ENCODE measurements around the gene LRRC4C. TPM values are rescaled to one million over a fixed set of nuclear protein-coding genes. Genes with fewer than 3 reads are reported as not detected.

Gene LRRC4C
- polyA plus RNA-seq, 1 of the 3 experiments (the other 2 are of a cell fraction), result 0.16 TPM

GRCh38 chr11:40491341-40491740 lies 968.1 kb downstream of the LRRC4C start:
- Histone ChIP-seq H4K20me1 (ENCODE audit: insufficient read depth) (no peaks in the 10 kb centered on the region), H3K79me2 (ENCODE audit: insufficient read depth) (no peaks in the 10 kb centered on the region), H2AFZ (ENCODE audit: low read depth) (no peak overlapping the region), H3K9ac (no peak overlapping the region), H3K27me3 (ENCODE audit: insufficient read depth) (no peaks in the 10 kb centered on the region; the same call in 1 of the 2 replicates), H3K4me1 (ENCODE audit: control insufficient read depth in 1 of 2, insufficient read depth in 2 of 2, low read depth in 1 of 2, low read length in 1 of 2) (no peaks in the 10 kb centered on the region), H3K4me2 (no peak overlapping the region), H3K9me2 (no peaks in the 10 kb centered on the region), H3K36me3 (replicated peaks in 1 of 2; ENCODE audit: control insufficient read depth in 1 of 2, insufficient read depth in 2 of 2, low read length in 1 of 2) (no peaks in the 10 kb centered on the region), H3F3A (replicated peaks; ENCODE audit: insufficient read depth) (peaks cover 3% of the 10 kb centered on the region), H3K27ac (ENCODE audit: low read depth in 2 of 2, low read length in 1 of 2) (no peak overlapping the region), H3K4me3 (ENCODE audit: low read depth in 2 of 2, low read length in 1 of 2) (no peak overlapping the region), H3K9me3 (no peaks in the 10 kb centered on the region)
- no peak for DNase-seq
- WGBS (ENCODE audit: low lambda C conversion rate), result 27% methylated on average over 3 of the region's 3 CpGs
- TF ChIP-seq MEF2A (IDR thresholded peaks at IDR 0.05; ENCODE audit: borderline replicate concordance, low read depth) (no peak), FOXM1 (IDR thresholded peaks at IDR 0.05; ENCODE audit: low read depth) (no peak), SIN3A (IDR thresholded peaks at IDR 0.05; ENCODE audit: borderline replicate concordance, low read depth, low read length) (no peak), ELF1 (IDR thresholded peaks at IDR 0.05) (no peak), RFX5 (IDR thresholded peaks at IDR 0.05; ENCODE audit: low read length) (no peak), RAD21 (IDR thresholded peaks at IDR 0.05; ENCODE audit: low read length) (no peak), IRF3 (IDR thresholded peaks at IDR 0.05; ENCODE audit: low read depth, low read length) (no peak), TEAD4 (IDR thresholded peaks at IDR 0.05; ENCODE audit: borderline replicate concordance, insufficient read depth) (no peak), GATA2 (CRISPR knock-in tag; IDR thresholded peaks at IDR 0.05) (no peak), CHD2 (IDR thresholded peaks at IDR 0.05; ENCODE audit: low read length, partially characterized antibody) (no peak), NFIC (IDR thresholded peaks at IDR 0.05; ENCODE audit: borderline replicate concordance) (no peak)
- TF ChIP-seq, protein P1, sequence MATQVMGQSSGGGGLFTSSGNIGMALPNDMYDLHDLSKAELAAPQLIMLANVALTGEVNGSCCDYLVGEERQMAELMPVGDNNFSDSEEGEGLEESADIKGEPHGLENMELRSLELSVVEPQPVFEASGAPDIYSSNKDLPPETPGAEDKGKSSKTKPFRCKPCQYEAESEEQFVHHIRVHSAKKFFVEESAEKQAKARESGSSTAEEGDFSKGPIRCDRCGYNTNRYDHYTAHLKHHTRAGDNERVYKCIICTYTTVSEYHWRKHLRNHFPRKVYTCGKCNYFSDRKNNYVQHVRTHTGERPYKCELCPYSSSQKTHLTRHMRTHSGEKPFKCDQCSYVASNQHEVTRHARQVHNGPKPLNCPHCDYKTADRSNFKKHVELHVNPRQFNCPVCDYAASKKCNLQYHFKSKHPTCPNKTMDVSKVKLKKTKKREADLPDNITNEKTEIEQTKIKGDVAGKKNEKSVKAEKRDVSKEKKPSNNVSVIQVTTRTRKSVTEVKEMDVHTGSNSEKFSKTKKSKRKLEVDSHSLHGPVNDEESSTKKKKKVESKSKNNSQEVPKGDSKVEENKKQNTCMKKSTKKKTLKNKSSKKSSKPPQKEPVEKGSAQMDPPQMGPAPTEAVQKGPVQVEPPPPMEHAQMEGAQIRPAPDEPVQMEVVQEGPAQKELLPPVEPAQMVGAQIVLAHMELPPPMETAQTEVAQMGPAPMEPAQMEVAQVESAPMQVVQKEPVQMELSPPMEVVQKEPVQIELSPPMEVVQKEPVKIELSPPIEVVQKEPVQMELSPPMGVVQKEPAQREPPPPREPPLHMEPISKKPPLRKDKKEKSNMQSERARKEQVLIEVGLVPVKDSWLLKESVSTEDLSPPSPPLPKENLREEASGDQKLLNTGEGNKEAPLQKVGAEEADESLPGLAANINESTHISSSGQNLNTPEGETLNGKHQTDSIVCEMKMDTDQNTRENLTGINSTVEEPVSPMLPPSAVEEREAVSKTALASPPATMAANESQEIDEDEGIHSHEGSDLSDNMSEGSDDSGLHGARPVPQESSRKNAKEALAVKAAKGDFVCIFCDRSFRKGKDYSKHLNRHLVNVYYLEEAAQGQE (IDR thresholded peaks at IDR 0.05; ENCODE audit: low read depth, low read length), result no peak
- TF ChIP-seq, protein P2, sequence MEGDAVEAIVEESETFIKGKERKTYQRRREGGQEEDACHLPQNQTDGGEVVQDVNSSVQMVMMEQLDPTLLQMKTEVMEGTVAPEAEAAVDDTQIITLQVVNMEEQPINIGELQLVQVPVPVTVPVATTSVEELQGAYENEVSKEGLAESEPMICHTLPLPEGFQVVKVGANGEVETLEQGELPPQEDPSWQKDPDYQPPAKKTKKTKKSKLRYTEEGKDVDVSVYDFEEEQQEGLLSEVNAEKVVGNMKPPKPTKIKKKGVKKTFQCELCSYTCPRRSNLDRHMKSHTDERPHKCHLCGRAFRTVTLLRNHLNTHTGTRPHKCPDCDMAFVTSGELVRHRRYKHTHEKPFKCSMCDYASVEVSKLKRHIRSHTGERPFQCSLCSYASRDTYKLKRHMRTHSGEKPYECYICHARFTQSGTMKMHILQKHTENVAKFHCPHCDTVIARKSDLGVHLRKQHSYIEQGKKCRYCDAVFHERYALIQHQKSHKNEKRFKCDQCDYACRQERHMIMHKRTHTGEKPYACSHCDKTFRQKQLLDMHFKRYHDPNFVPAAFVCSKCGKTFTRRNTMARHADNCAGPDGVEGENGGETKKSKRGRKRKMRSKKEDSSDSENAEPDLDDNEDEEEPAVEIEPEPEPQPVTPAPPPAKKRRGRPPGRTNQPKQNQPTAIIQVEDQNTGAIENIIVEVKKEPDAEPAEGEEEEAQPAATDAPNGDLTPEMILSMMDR (IDR thresholded peaks at IDR 0.05), result no peak
- TF ChIP-seq, protein P3, sequence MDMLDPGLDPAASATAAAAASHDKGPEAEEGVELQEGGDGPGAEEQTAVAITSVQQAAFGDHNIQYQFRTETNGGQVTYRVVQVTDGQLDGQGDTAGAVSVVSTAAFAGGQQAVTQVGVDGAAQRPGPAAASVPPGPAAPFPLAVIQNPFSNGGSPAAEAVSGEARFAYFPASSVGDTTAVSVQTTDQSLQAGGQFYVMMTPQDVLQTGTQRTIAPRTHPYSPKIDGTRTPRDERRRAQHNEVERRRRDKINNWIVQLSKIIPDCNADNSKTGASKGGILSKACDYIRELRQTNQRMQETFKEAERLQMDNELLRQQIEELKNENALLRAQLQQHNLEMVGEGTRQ (IDR thresholded peaks at IDR 0.05; ENCODE audit: borderline replicate concordance, low read depth, low read length), result no peak
- TF ChIP-seq, protein P4, sequence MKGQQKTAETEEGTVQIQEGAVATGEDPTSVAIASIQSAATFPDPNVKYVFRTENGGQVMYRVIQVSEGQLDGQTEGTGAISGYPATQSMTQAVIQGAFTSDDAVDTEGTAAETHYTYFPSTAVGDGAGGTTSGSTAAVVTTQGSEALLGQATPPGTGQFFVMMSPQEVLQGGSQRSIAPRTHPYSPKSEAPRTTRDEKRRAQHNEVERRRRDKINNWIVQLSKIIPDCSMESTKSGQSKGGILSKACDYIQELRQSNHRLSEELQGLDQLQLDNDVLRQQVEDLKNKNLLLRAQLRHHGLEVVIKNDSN (IDR thresholded peaks at IDR 0.05; ENCODE audit: borderline replicate concordance, low read depth), result no peak
- POLR2A ChIA-PET, result no interaction called here
- CTCF ChIA-PET, result no interaction called here

Data from SK-N-SH (cell line).